ENCODE data around the gene RUBCNL.

The RUBCNL gene

GRCh38 chr13:46359714-46360113, 27.3 kb downstream of the RUBCNL start:
- no peak overlapping the region for H2AFZ ChIP-seq (ENCODE audit: low read length)
- no peaks in the 10 kb centered on the region for H3K4me1 ChIP-seq (ENCODE audit: low read length)
- DNase-seq: no peak
- no peaks in the 10 kb centered on the region for H3K9me3 ChIP-seq (replicated peaks; ENCODE audit: insufficient read depth, low read length)
- no peaks in the 10 kb centered on the region for H3K36me3 ChIP-seq (replicated peaks; ENCODE audit: insufficient read depth, low read length)
- H4K20me1 ChIP-seq (ENCODE audit: insufficient read depth, low read length): no peaks in the 10 kb centered on the region
- no peaks in the 10 kb centered on the region for H3K9me2 ChIP-seq (replicated peaks; ENCODE audit: insufficient read depth, low read length)
- H3K9ac ChIP-seq (ENCODE audit: low read length): no peak overlapping the region
- no peak overlapping the region for H3K4me2 ChIP-seq (ENCODE audit: low read depth, low read length)
- no peak overlapping the region for H3K4me3 ChIP-seq (ENCODE audit: low read length)
- no peaks in the 10 kb centered on the region for H3F3A ChIP-seq (ENCODE audit: insufficient read depth, low read length)
- H3K79me2 ChIP-seq (ENCODE audit: low read length): no peaks in the 10 kb centered on the region
- H3K27me3 ChIP-seq (replicated peaks; ENCODE audit: insufficient read depth, low read length): no peaks in the 10 kb centered on the region
- TF ChIP-seq EZH2 (optimal IDR thresholded peaks at IDR 0.05; ENCODE audit: low read depth, low read length) (no peak), EZH2phosphoT487 (IDR thresholded peaks at IDR 0.05; ENCODE audit: low read length) (no peak), CTCF (IDR thresholded peaks at IDR 0.05; ENCODE audit: low read length) (no peak)
- no peak overlapping the region for H3K27ac ChIP-seq (ENCODE audit: low read length)

DNA sequence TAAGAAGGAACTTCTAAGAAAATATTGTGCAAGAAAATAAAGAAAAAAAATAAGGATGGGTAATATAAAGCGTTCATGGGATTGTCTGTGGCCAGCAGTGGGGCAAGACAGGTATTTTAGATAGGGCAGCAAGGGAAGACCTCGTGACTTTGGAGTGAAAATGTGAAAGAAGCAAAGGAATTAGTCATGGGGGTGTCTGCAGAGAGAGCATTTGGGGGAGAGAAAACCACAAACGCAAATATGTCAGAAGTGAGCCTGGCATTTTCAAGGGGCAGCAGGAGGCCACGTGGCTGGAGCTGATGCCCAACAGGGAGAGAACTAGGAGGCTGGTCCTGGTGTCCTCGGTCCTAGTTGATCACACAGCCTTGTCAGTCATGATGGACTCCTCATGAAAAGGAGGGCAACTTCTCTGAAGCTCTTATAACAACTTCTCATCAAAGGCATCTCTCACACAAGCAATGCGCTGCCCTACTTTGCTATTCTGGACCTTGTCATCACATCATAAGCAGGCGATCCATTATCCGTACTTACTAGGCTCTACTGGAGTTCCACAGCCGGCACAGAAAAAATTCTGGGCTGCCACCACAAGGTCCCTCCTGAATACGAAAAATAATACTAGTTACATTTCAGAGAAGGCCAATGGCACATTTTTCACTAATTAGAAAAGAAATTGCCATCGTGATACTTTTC, 31.0 kb downstream of the RUBCNL start:
- H3K27me3 ChIP-seq (replicated peaks; ENCODE audit: insufficient read depth, low read length): no peaks in the 10 kb centered on the region
- H3K36me3 ChIP-seq (replicated peaks; ENCODE audit: insufficient read depth, low read length): no peaks in the 10 kb centered on the region
- H4K20me1 ChIP-seq (ENCODE audit: insufficient read depth, low read length): no peaks in the 10 kb centered on the region
- no peak overlapping the region for H3K4me3 ChIP-seq (ENCODE audit: low read length)
- no peaks in the 10 kb centered on the region for H3K79me2 ChIP-seq (ENCODE audit: low read length)
- H3K9me2 ChIP-seq (replicated peaks; ENCODE audit: insufficient read depth, low read length): no peaks in the 10 kb centered on the region
- no peak overlapping the region for H3K27ac ChIP-seq (ENCODE audit: low read length)
- DNase-seq: no peak
- TF ChIP-seq EZH2 (optimal IDR thresholded peaks at IDR 0.05; ENCODE audit: low read depth, low read length): no peak
- TF ChIP-seq CTCF (IDR thresholded peaks at IDR 0.05; ENCODE audit: low read length): no peak
- no peak for TF ChIP-seq EZH2phosphoT487 (IDR thresholded peaks at IDR 0.05; ENCODE audit: low read length)
- no peak overlapping the region for H3K4me2 ChIP-seq (ENCODE audit: low read depth, low read length)
- no peak overlapping the region for H2AFZ ChIP-seq (ENCODE audit: low read length)
- H3K4me1 ChIP-seq (ENCODE audit: low read length): no peaks in the 10 kb centered on the region
- no peak overlapping the region for H3K9ac ChIP-seq (ENCODE audit: low read length)
- H3K9me3 ChIP-seq (replicated peaks; ENCODE audit: insufficient read depth, low read length): no peaks in the 10 kb centered on the region
- no peaks in the 10 kb centered on the region for H3F3A ChIP-seq (ENCODE audit: insufficient read depth, low read length)

DNA sequence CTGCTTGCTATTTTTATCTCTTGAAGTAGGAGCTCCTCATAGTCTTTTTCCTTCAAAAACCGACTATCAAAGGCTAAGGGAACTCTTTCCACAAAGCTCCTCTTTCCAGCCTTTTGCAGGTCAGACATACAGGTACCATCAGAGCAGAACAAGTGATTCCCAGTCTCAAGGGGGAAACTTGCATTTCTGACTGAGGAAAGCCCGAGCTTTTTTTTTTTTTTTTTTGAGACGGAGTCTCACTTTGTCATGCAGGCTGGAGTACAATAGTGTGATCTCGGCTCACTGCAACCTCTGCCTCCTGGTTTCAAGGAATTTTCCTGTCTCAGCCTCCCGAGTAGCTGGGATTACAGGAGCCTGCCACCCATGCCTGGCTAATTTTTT, 32.0 kb downstream of the RUBCNL start:
- Histone ChIP-seq H3K9ac (ENCODE audit: low read length) (no peak overlapping the region), H3F3A (ENCODE audit: insufficient read depth, low read length) (no peaks in the 10 kb centered on the region), H3K9me2 (replicated peaks; ENCODE audit: insufficient read depth, low read length) (no peaks in the 10 kb centered on the region), H3K4me2 (ENCODE audit: low read depth, low read length) (no peak overlapping the region), H3K27ac (ENCODE audit: low read length) (no peak overlapping the region), H4K20me1 (ENCODE audit: insufficient read depth, low read length) (no peaks in the 10 kb centered on the region), H3K79me2 (ENCODE audit: low read length) (no peaks in the 10 kb centered on the region), H3K4me3 (ENCODE audit: low read length) (no peak overlapping the region), H3K36me3 (replicated peaks; ENCODE audit: insufficient read depth, low read length) (no peaks in the 10 kb centered on the region), H3K9me3 (replicated peaks; ENCODE audit: insufficient read depth, low read length) (no peaks in the 10 kb centered on the region), H3K4me1 (ENCODE audit: low read length) (no peaks in the 10 kb centered on the region), H2AFZ (ENCODE audit: low read length) (no peak overlapping the region), H3K27me3 (replicated peaks; ENCODE audit: insufficient read depth, low read length) (no peaks in the 10 kb centered on the region)
- no peak for DNase-seq
- TF ChIP-seq EZH2phosphoT487 (IDR thresholded peaks at IDR 0.05; ENCODE audit: low read length) (no peak), CTCF (IDR thresholded peaks at IDR 0.05; ENCODE audit: low read length) (no peak), EZH2 (optimal IDR thresholded peaks at IDR 0.05; ENCODE audit: low read depth, low read length) (no peak)
